Caki2 (cell line): ENCODE results near the gene DGKB. TPM values are rescaled to one million over a fixed set of nuclear protein-coding genes. Genes with fewer than 3 reads are reported as not detected.

Experiments
- DNase-seq: peaks from one replicate; pipeline ENCODE4 v3.0.0-alpha.2; 2015; ENCODE audit warnings: low read depth
- in situ Hi-C: cut with HindIII; loops from 2 replicates; pipeline ENCODE4 v1.10.0; 2016; ENCODE audit warnings: low sequenced_read_pairs, low pct_unique_long_range_greater_than_20kb, mixed read lengths
- total RNA-seq: library from RNA; depleted of rRNA; stranded (reverse); fragments of >200 nt; shearing (Covaris generic); gene quantifications from 2 replicates; pipeline ENCODE4 v1.2.3, GENCODE V29; 2014; ENCODE audit warnings: low replicate concordance

DGKB gene
- total RNA-seq, 1 experiment from 2014 or later = not detected

DNA sequence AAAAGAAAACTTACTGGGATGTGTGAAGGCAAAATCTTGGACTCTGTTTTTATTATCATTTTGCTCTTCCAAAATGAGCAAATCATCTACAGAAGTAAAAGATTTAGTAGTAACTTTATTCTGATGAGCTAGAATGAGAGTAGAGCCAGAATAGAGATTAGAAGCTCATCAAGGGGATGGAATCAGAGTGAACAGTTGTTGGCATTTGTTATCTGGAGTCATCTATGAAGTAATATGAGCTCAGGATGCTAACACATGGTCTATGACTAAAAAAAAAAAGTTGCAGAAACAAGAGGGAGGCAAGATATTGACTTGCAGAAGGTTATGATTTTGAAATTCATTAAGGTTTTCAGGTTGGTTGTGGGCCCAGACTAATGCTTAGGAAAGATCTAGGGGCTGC, 504.0 kb downstream of the DGKB start:
- in situ Hi-C loops = no loop called here
- no peak for DNase-seq

- no peak for DNase-seq
- in situ Hi-C loops = no loop called here
Observed at GRCh38 chr7:14395860-14396259, 506.7 kb downstream of the DGKB start.

DNA sequence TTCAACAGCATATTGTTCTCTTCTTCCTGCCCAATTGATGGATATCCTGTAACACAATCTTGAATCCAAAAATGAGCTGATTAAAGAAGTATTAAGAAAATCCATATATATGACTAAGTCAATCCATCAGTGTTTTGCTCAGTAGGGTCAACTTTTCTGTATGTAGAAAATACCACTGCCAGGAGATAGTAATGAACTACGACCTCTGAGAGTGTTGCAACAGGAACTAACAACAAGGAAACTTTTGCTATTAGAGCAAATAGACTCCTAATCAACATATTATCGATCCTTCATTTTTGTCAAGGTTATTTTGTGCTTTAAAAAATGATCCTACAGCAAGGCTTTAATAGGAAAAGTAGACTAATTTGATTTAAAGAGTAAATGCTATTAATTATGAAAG, 507.8 kb downstream of the DGKB start:
- DNase-seq = no peak
- in situ Hi-C loops = no loop called here

- in situ Hi-C loops = no loop called here
- DNase-seq = no peak
Observed at GRCh38 chr7:14389595-14389994, 513.0 kb downstream of the DGKB start.

DNA sequence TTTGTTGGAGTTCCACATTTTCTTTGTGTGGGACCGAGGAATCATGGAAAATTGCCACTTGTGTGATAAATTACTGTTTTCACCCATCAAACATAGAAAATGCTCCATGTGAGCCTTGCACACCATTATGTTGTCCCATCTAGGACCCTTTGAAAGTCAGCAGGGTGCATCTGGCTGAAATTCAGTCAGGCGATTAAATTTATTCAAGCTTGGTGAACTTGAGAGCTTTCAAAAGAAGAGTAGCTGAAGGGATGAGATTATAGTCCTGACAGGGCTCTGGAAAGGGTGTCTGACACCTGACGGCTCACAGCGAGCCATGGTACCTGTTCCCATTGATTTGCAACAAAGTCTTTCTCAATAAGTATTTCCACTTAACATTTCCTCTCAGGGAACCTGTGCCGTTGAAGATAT, 513.4 kb downstream of the DGKB start:
- in situ Hi-C loops = no loop called here
- no peak for DNase-seq

GRCh38 chr7:14385074-14385473, 517.5 kb downstream of the DGKB start:
- in situ Hi-C loops = no loop called here
- DNase-seq = no peak

- DNase-seq = no peak
- in situ Hi-C loops = no loop called here
Observed at GRCh38 chr7:14381936-14382335, 520.6 kb downstream of the DGKB start.

DNA sequence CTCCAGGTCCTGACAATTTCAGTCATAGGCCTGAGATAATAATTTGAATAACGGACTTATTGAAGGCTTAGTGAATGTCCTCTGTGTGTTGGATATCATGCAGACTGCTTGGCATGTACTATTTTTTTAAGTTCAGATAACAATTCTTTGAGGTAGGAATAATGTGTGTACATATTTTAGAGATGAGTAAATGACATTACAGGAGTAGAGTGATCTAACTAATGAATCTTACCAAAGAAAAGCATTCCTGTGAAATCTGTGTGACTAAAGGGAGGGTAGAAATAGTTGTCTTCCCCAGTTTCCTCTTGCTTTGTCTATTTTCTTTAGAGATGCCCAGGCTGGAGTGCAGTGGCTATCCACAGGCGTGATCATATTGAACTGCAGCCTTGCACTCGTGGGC, 521.2 kb downstream of the DGKB start:
- in situ Hi-C loops = no loop called here
- no peak for DNase-seq

DNA sequence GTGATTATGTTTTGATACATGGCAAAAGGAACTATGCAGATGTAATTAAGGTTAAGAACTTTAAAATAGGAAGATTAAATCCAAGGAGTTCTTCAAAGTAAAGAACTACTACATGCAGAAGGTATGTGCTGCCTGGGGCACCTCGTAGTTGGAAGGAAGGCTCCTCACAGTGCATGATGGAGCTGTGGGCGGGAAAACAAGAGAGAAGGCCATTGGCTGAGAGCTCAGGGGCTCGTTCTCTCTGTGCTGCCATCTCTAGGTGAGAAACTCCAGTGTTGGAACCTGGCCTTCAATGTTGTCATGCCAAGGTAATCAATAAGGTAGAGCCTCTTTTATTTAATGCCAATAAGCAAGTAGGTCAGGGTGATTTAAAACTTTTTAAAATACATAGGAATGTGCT, 521.7 kb downstream of the DGKB start:
- DNase-seq = no peak
- in situ Hi-C loops = no loop called here

GRCh38 chr7:14377646-14378266, 524.8 kb downstream of the DGKB start:
- no peak for DNase-seq

DNA sequence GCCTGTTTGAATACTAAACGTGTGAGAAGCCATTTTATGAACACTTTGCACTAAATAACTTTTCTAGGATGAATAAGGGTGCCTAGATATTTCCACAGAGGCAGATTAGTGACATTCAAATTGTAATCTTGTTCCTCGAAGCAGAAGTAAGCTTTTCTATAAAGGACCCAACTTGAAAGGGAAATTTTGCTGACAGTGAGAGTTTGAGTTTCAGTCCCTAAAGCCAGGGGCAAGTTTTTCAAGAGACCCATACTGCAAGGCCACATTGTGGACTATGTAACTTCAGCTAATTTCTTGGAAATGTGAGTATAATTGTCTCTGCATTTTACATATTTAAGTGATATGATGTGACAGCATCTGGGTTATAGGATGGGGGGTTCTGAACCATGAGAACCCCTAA, 525.8 kb downstream of the DGKB start:
- in situ Hi-C loops = no loop called here
- DNase-seq = no peak

More at GRCh38 chr7:14377646-14378266, 524.8 kb downstream of the DGKB start:
- in situ Hi-C loops = no loop called here

GRCh38 chr7:14375998-14376397, 526.6 kb downstream of the DGKB start:
- no peak for DNase-seq
- in situ Hi-C loops = no loop called here

- no peak for DNase-seq
- in situ Hi-C loops = no loop called here
Observed at GRCh38 chr7:14374336-14374735, 528.2 kb downstream of the DGKB start.

GRCh38 chr7:14368285-14368684, 534.3 kb downstream of the DGKB start:
- in situ Hi-C loops = no loop called here
- DNase-seq = no peak

DNA sequence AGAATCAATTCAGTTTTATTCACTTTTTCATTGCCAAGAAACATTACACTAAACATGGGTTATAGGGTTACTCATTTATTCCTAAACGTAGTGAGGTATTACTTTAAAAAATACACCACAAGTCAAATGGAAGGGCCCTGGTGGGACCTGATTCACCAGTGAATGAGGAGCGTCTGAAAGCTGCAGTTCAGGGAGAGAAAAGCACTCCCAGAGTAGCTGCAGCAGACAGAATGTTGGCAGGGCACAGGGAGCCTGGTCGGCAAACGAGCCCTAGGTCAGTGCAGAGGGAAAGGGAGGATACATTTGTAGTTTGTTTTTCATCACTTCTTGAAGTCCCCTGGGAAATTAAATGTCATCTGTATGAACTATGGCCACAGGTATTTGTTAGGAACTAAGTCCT, 551.4 kb downstream of the DGKB start:
- in situ Hi-C loops = no loop called here
- no peak for DNase-seq

DNA sequence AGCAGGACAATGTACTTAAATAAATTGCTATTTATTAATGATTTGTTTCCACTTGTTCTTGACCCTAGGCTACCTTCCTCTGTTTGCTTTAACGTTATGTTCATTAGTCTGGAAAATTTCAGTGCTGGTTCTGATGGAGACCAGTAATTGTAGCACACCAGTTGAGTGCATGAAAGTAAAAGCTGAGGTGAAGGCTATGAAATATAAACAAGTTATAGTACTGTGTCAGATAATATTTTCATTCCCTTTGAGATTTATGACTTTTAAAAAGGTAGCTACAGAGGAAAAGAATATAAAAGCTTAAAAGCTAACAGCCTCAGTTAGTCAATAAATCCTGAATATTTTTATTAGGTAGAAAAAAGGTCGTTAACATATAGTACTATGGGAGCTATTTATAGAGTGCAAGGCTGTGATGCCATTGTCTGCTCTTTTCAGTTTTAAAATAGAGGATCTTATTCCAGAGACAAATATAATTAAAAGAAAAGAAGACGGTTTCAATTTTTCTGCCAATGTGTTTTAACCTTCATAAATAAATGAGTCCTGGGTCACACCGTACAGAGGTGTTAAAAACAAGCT, 561.3 kb downstream of the DGKB start:
- DNase-seq = no peak
- in situ Hi-C loops = no loop called here

DNA sequence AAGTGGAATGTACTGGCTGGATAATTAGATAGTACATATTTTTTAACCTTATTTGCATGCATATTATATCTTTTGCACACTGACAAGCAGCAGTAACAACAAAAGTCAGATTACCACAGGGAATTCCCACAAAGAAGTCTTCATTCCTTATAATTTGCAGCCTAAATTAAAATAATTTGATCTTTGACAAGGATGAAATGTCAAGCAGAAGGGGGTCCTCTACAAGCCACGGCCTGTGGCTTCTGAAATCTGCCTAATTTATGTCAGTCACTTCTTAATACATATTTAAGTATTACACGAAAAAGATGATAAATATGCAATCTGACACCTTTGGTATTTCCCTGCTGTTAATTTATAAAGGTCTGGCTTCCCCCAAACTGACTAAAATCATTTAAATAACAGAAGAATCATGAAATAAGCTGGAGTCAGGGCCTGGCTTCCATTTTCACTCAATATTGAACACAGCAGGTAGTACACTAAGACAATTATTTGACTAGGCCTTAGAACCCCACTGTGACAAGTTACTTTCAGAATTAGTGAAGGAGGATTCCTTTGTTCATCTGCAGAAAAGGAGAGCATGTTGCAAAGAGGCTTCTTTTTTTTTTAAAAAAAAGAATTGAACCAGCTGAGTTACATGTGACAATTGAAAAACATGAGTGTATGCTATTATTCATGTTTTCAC, 562.0 kb downstream of the DGKB start:
- in situ Hi-C loops = no loop called here
- DNase-seq = no peak

DNA sequence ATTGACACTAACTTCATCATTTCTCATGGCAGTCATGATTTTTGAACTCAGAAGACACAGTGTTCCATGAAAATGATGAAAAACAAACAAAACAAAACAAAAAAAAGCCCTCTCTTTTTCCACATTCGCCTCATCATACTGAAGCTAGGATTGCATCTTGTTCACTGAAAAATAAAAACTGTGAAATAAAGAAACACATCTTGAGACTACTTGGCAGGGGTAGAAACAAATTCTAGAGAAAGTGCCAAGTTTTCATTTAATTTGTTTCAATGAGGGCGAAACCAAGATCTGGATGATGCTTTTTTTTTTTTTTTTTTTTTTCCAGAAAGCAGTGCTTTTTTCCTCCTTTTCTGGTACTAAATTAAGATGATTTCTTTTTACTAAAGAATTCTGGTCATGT, 562.7 kb downstream of the DGKB start:
- in situ Hi-C loops = no loop called here
- no peak for DNase-seq

GRCh38 chr7:14336256-14336655, 566.3 kb downstream of the DGKB start:
- no peak for DNase-seq
- in situ Hi-C loops = no loop called here

GRCh38 chr7:14332155-14332554, 570.4 kb downstream of the DGKB start:
- no peak for DNase-seq
- in situ Hi-C loops = no loop called here
